Hematopoietic multipotent progenitor cell treated with erythropoietin and hydrocortisone succinate and interleukin-3 and kit ligand, for 17 days (in vitro differentiated cells): Measurements from ENCODE around the gene SLCO3A1.

Experiments used
- DNase-seq: peaks from one replicate; pipeline ENCODE4 v3.0.0-alpha.2; 2015; ENCODE audit warnings: low spot score

SLCO3A1 gene

GRCh38 chr15:92128788-92129187 is 275.3 kb downstream of the SLCO3A1 start:
- DNase-seq = no peak

GRCh38 chr15:92130244-92130643 is 276.7 kb downstream of the SLCO3A1 start:
- DNase-seq = no peak

- no peak for DNase-seq
Measured at GRCh38 chr15:92130906-92131305, 277.4 kb downstream of the SLCO3A1 start.

GRCh38 chr15:92132982-92133755 is 279.7 kb downstream of the SLCO3A1 start:
- no peak for DNase-seq

- DNase-seq = no peak
Measured at GRCh38 chr15:92140796-92141195, 287.3 kb downstream of the SLCO3A1 start.

- DNase-seq = no peak
Measured at GRCh38 chr15:92141607-92142006, 288.1 kb downstream of the SLCO3A1 start.

GRCh38 chr15:92142242-92143232 is 289.0 kb downstream of the SLCO3A1 start:
- no peak for DNase-seq

GRCh38 chr15:92143765-92144164 is 290.3 kb downstream of the SLCO3A1 start:
- no peak for DNase-seq

- no peak for DNase-seq
Measured at GRCh38 chr15:92146511-92147150, 293.1 kb downstream of the SLCO3A1 start.

GRCh38 chr15:92149029-92149428 is 295.5 kb downstream of the SLCO3A1 start:
- no peak for DNase-seq

- no peak for DNase-seq
Measured at GRCh38 chr15:92149465-92149864, 296.0 kb downstream of the SLCO3A1 start.

GRCh38 chr15:92151168-92151567 is 297.7 kb downstream of the SLCO3A1 start:
- no peak for DNase-seq

GRCh38 chr15:92151741-92152140 is 298.2 kb downstream of the SLCO3A1 start:
- DNase-seq = no peak

- no peak for DNase-seq
Measured at GRCh38 chr15:92152983-92153382, 299.5 kb downstream of the SLCO3A1 start.

- no peak for DNase-seq
Measured at GRCh38 chr15:92153620-92154019, 300.1 kb downstream of the SLCO3A1 start.

GRCh38 chr15:92155934-92156333 is 302.4 kb downstream of the SLCO3A1 start:
- DNase-seq = no peak

- no peak for DNase-seq
Measured at GRCh38 chr15:92157666-92158298, 304.3 kb downstream of the SLCO3A1 start.

- no peak for DNase-seq
Measured at GRCh38 chr15:92158426-92158825, 304.9 kb downstream of the SLCO3A1 start.

GRCh38 chr15:92159481-92159880 is 306.0 kb downstream of the SLCO3A1 start:
- DNase-seq = no peak

- DNase-seq = no peak
Measured at GRCh38 chr15:92159906-92160841, 306.7 kb downstream of the SLCO3A1 start.
